ENCODE data around the gene LRRC28.

Gene LRRC28

DNA sequence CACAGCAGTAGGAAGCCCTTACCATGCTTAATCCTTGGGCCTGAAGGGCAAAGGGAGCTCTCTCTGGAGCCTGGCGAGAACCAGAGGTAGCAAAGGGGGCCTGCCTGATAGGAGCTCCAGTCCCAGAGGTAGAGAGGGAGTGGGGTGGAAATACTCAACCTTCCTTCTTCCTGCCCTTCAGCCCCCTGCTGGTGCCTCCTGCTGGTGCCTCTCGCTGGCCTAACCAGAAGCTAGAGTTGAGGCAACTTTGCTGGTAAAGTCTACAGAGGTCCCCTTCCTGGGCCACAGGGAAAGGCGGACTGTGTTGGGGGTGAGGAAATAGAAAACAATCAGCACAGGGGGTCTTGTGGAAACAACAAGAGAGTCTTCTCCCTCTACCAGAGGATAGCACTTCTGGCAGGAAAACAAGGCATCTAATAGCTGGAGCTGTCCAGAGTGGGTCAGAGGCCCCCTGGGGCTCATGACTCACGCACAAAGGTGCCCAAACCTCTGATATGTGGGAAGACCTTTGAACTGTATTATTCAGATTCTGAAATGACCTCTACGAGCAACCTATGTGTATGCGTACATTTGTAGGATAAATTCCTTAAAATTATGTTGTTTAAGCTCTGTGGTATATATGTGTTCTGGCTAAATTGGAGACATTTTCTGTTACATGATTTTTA is 133.9 kb downstream of the LRRC28 start:
- no peak overlapping the region for H3K4me3 ChIP-seq (ENCODE audit: low read depth, low read length)
- TF ChIP-seq, protein P1, sequence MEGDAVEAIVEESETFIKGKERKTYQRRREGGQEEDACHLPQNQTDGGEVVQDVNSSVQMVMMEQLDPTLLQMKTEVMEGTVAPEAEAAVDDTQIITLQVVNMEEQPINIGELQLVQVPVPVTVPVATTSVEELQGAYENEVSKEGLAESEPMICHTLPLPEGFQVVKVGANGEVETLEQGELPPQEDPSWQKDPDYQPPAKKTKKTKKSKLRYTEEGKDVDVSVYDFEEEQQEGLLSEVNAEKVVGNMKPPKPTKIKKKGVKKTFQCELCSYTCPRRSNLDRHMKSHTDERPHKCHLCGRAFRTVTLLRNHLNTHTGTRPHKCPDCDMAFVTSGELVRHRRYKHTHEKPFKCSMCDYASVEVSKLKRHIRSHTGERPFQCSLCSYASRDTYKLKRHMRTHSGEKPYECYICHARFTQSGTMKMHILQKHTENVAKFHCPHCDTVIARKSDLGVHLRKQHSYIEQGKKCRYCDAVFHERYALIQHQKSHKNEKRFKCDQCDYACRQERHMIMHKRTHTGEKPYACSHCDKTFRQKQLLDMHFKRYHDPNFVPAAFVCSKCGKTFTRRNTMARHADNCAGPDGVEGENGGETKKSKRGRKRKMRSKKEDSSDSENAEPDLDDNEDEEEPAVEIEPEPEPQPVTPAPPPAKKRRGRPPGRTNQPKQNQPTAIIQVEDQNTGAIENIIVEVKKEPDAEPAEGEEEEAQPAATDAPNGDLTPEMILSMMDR (IDR thresholded peaks at IDR 0.05; ENCODE audit: low read depth, low read length, missing control alignments): peak; percentile 23
- no peak for DNase-seq (ENCODE audit: low read depth)

DNA sequence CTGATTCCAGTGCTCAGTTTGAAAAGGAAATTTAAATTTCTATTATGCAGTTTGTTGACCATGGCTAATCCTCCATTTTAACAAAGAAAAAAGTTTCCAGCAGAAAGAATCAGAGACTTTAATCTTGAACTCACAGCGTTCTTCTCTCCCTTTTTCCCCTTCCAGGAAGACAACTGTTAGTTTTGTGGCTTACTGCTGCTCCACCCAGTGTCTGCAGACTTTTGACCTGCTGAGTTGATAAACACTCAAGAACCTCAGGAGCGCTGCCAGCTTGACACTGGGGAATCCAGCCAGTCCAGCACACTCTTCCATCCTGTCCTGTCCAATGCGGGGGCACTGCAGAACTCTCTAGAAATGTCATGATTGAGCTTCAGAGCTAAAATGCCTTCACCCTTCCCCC is 134.6 kb downstream of the LRRC28 start:
- DNase-seq (ENCODE audit: low read depth): no peak
- no peak overlapping the region for H3K4me3 ChIP-seq (ENCODE audit: low read depth, low read length)
- TF ChIP-seq, protein P1 (IDR thresholded peaks at IDR 0.05; ENCODE audit: low read depth, low read length, missing control alignments): no peak

DNA sequence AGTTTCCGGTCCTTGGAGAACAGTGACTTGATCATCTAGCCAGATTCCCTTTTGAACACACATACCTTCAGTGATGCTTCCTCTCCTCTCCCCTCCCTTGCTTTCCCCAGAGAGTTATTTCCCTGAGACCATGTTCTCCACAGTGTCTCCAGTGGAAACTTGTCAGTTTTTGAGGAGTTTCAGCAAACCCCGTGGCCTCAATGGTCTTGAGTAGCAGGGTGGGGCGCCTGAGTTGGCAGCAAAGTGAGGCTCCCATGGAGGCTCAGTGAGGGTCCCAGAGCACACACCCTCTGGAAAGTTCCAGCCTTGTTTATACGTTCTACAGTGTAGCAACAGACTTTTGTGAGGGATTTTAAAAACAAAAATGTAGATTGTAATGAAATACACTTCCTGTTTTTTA is 135.1 kb downstream of the LRRC28 start:
- TF ChIP-seq, protein P1 (IDR thresholded peaks at IDR 0.05; ENCODE audit: low read depth, low read length, missing control alignments): no peak
- no peak overlapping the region for H3K4me3 ChIP-seq (ENCODE audit: low read depth, low read length)
- DNase-seq (ENCODE audit: low read depth): no peak

DNA sequence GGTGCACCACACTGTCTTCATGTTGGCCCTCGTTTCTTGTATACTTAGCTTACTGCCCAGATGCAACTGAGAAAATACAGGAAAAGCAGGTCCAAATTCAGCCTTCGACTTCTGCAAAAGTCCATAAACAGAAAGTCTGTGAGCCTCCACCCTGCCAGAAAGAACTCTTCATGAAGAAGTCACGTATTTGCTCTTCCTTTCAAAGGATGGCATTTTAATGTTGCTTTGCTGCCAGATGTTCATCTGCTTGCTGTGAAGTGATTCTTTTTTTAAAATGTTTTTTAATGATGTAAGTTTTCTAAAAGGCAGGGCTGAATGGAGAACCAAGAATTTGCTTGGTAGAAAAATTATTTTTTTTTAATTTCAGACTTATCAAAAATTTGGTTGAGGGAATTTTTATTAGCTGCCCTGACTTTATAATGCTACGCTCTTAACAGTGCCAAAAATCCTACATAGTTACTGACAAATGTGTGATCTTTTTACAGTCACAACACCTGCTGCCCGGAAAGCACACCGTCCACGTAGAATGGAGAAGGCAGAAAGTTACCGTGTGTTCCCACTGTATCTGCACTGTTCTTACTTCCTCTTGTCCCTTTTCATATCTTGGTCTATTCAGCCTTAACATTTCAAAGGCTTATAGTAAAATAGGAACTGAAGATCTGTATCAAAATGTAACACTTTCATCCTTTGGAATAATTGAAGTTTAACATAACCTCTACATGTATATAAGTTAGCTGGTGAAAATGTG is 136.3 kb downstream of the LRRC28 start:
- TF ChIP-seq, protein P1 (IDR thresholded peaks at IDR 0.05; ENCODE audit: low read depth, low read length, missing control alignments): no peak
- no peak overlapping the region for H3K4me3 ChIP-seq (ENCODE audit: low read depth, low read length)
- no peak for DNase-seq (ENCODE audit: low read depth)

DNA sequence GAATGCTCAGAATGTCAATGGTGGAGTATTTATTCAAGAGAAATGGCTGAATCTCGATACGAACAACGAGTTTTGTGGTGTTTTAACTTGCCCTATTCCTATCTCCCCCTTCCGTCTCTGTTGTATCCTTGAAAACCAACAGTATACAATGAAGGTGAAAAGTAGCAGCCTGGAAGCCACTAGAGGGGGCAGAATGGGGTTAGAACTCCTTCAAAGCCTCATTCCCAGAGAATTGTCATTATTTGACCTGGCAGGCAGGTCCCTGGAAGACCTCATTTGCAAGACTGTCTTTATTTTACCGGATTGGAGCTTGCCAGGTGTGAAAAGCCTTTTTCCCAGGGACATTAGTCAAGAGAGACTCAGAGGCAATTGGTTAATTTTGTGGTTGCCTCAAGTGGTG is 139.4 kb downstream of the LRRC28 start:
- DNase-seq (ENCODE audit: low read depth): no peak
- no peak overlapping the region for H3K4me3 ChIP-seq (ENCODE audit: low read depth, low read length)
- TF ChIP-seq, protein P1 (IDR thresholded peaks at IDR 0.05; ENCODE audit: low read depth, low read length, missing control alignments): no peak

DNA sequence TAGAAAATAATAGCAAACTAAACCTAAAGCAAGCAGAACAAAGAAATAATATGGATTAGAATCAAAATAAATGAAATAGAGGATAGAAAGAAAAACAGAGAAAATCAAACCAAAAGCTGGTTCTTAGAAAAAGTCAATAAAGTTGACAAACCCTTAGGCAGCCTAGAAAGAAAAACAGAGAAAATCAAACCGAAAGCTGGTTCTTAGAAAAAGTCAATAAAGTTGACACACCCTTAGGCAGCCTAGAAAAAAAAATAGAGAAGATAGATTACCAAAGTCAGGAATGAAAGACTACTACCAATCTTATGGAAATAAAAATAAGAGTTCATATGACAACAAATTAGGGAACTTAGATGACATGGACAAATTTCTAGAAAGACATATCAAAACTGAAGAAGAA is 142.4 kb downstream of the LRRC28 start:
- TF ChIP-seq, protein P1 (IDR thresholded peaks at IDR 0.05; ENCODE audit: low read depth, low read length, missing control alignments): no peak
- DNase-seq (ENCODE audit: low read depth): no peak

More for the DNA sequence above, 142.4 kb downstream of the LRRC28 start:
- H3K4me3 ChIP-seq (ENCODE audit: low read depth, low read length): no peak overlapping the region
